Fibroblast of villous mesenchyme (primary cell): ENCODE measurements around the gene PHKG2. TPM values are rescaled to one million over a fixed set of nuclear protein-coding genes. Genes with fewer than 3 reads are reported as not detected.

Experiments used
- DNase-seq: peaks from one replicate; pipeline ENCODE4 v3.0.0-alpha.2; 2010; ENCODE audit warnings: low read depth
- H3K4me3 ChIP-seq: 2 replicates; pipeline ENCODE4 v1.5.1; 2011; ENCODE audit warnings: low read depth, mild to moderate bottlenecking, low read length
- CTCF ChIP-seq: IDR thresholded peaks from 2 replicates; pipeline ENCODE4 v1.5.1; 2012; ENCODE audit warnings: low read depth, mild to moderate bottlenecking, low read length; ENCODE audit not compliant: insufficient read depth
- total RNA-seq: library from RNA; depleted of rRNA; stranded (reverse); fragments of >200 nt; gene quantifications from 2 replicates; pipeline ENCODE4 v1.2.3, GENCODE V29; 2012

PHKG2 gene
- total RNA-seq, 1 donor, result 26.3 TPM

- no peak for TF ChIP-seq CTCF
- DNase-seq, result no peak
These were observed 27.1 kb upstream of the PHKG2 start for GRCh38 chr16:30721167-30721566.

GRCh38 chr16:30721606-30722005 is 26.6 kb upstream of the PHKG2 start:
- DNase-seq, result no peak
- no peak overlapping the region for H3K4me3 ChIP-seq
- TF ChIP-seq CTCF, result no peak

More at GRCh38 chr16:30721167-30721566, 27.1 kb upstream of the PHKG2 start:
- H3K4me3 ChIP-seq, result no peak overlapping the region

GRCh38 chr16:30722443-30722842 is 25.8 kb upstream of the PHKG2 start:
- DNase-seq, result no peak
- TF ChIP-seq CTCF, result peak; percentile 18
- no peak overlapping the region for H3K4me3 ChIP-seq

GRCh38 chr16:30722916-30723315 is 25.3 kb upstream of the PHKG2 start:
- H3K4me3 ChIP-seq, result no peak overlapping the region
- no peak for TF ChIP-seq CTCF
- DNase-seq, result no peak

- no peak for DNase-seq
- no peak for TF ChIP-seq CTCF
These were observed 24.4 kb upstream of the PHKG2 start for GRCh38 chr16:30723725-30724355.

GRCh38 chr16:30724641-30725417 is 23.4 kb upstream of the PHKG2 start:
- no peak overlapping the region for H3K4me3 ChIP-seq
- no peak for TF ChIP-seq CTCF
- DNase-seq, result no peak

More at GRCh38 chr16:30723725-30724355, 24.4 kb upstream of the PHKG2 start:
- H3K4me3 ChIP-seq, result no peak overlapping the region
